ENCODE data around the gene PAPPA2. TPM values are rescaled to one million over a fixed set of nuclear protein-coding genes. Genes with fewer than 3 reads are reported as not detected.
"Not testable (repeated sequence)": the region's sequence is repeated elsewhere in the genome, so short reads cannot be mapped to it uniquely, and the experiment has no call there.

The PAPPA2 gene, protein sequence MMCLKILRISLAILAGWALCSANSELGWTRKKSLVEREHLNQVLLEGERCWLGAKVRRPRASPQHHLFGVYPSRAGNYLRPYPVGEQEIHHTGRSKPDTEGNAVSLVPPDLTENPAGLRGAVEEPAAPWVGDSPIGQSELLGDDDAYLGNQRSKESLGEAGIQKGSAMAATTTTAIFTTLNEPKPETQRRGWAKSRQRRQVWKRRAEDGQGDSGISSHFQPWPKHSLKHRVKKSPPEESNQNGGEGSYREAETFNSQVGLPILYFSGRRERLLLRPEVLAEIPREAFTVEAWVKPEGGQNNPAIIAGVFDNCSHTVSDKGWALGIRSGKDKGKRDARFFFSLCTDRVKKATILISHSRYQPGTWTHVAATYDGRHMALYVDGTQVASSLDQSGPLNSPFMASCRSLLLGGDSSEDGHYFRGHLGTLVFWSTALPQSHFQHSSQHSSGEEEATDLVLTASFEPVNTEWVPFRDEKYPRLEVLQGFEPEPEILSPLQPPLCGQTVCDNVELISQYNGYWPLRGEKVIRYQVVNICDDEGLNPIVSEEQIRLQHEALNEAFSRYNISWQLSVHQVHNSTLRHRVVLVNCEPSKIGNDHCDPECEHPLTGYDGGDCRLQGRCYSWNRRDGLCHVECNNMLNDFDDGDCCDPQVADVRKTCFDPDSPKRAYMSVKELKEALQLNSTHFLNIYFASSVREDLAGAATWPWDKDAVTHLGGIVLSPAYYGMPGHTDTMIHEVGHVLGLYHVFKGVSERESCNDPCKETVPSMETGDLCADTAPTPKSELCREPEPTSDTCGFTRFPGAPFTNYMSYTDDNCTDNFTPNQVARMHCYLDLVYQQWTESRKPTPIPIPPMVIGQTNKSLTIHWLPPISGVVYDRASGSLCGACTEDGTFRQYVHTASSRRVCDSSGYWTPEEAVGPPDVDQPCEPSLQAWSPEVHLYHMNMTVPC (N-terminal part only)
- under 1 TPM in 1 of 3 donors, not detected in 2; 0.48 TPM for total RNA-seq
- 0.02 TPM for total RNA-seq (2013)

DNA sequence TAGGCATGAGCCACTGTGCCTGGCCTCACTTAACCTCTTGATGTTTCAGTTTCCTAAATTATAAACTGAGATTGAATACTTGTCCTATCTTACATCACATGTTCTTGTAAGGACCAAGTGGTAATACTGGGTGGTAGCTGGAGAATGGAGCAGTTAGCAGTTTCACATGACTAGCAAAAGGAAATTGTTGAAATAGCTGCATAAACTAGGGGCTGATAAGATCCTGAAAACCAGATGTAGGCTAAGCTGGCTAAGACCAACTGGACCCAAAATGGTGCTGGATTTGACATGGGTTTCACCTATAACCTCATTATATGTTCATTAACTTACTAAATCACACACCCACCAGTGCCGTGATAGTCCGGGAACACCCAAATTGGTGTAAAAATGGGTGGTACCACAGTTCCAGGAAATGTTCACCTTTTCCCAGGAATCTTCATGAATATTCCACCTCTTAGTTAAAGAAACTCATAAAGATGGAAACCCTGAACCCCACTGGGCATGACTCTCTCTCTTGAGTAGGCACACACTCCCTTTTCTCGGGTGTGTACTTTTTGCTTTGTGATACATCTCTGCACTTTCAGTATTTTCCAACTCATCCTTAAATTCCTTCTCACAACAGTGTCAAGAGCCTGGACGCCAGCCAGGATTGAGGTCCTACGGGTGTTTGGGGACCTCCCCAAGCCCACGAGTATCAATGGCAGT is at the start of gene PAPPA2:
PAPPA2 (plus strand) TSS at position 502 of the 705 bp plus-strand sequence. CDS start 93,148 bp downstream, outside the sequence.
- WGBS (ENCODE audit: insufficient coverage): 85% methylated on average over 6 of the region's 6 CpGs
- H3K27ac ChIP-seq (ENCODE audit: low read length): no peak within 1 kb of the TSS
- no peak within 1 kb of the TSS for H3K27ac Mint-ChIP-seq

DNA sequence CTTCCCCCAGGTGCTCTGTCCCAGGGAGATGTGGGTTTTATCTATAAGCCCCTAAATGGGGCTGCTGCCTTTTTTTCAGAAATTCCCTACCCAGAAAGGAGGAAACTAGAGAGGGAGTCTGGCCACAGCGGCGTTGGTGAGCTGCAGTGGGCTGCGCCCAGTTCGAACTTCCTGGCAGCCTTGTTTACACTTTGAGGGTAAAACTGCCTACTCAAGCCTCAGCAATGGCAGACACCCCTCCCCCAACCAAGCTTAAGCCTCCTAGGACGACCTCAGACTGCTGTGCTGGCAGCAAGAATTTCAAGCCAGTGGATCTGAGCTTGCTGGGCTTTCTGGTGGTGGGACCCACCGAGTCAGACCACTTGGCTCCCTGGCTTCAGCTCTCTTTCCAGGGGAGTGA is 46.2 kb upstream of the PAPPA2 start:
- DNase-seq: no peak
- ATAC-seq: no peak
- WGBS (ENCODE audit: insufficient coverage): 38% methylated on average over 6 of the region's 6 CpGs

More for the DNA sequence above, at the start of gene PAPPA2:
- Mint-ChIP-seq H3K4me3 (no peak within 1 kb of the TSS), H3K36me3 (no peaks in the 10 kb centered on the region), H3K27me3 (ENCODE audit: low read depth in 2 of 2) (no peaks in the 10 kb centered on the region), H3K9me3 (peaks cover 0 to 2% of the 10 kb centered on the region in 2 donors), H3K4me1 (no peaks in the 10 kb centered on the region)
- no peak for ATAC-seq
- DNase-seq: no peak
- Histone ChIP-seq H3K9me3 (ENCODE audit: control insufficient read depth, insufficient read depth, low read length) (no peaks in the 10 kb centered on the region), H3K4me3 (ENCODE audit: low read length) (no peak within 1 kb of the TSS), H3K27me3 (ENCODE audit: control insufficient read depth, insufficient read depth, low read length) (no peaks in the 10 kb centered on the region), H3K4me1 (ENCODE audit: control insufficient read depth, insufficient read depth, low read length) (no peaks in the 10 kb centered on the region), H3K36me3 (ENCODE audit: control insufficient read depth, insufficient read depth, low read length) (no peaks in the 10 kb centered on the region)
- TF ChIP-seq, protein P1, sequence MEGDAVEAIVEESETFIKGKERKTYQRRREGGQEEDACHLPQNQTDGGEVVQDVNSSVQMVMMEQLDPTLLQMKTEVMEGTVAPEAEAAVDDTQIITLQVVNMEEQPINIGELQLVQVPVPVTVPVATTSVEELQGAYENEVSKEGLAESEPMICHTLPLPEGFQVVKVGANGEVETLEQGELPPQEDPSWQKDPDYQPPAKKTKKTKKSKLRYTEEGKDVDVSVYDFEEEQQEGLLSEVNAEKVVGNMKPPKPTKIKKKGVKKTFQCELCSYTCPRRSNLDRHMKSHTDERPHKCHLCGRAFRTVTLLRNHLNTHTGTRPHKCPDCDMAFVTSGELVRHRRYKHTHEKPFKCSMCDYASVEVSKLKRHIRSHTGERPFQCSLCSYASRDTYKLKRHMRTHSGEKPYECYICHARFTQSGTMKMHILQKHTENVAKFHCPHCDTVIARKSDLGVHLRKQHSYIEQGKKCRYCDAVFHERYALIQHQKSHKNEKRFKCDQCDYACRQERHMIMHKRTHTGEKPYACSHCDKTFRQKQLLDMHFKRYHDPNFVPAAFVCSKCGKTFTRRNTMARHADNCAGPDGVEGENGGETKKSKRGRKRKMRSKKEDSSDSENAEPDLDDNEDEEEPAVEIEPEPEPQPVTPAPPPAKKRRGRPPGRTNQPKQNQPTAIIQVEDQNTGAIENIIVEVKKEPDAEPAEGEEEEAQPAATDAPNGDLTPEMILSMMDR (IDR thresholded peaks at IDR 0.05): no peak
- intact Hi-C loops (cut with micrococcal nuclease): no loop called here

DNA sequence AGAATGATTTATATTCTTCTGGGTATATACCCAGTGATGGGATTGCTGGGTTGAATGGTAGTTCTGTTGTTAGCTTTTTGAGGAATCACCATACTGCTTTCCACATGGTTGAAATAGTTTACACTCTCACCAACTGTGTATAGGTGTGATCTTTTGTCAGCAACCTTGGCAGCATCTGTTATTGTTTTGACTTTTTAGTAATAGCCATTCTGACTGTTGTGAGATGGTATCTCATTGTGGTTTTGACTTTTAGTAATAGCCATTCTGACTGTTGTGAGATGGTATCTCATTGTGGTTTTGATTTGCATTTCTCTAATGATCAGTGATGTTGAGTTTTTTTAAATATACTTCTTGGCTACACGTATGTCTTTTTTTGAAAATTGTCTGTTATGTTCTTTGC is 43.4 kb upstream of the PAPPA2 start:
- peaks cover 10 to 13% of the 10 kb centered on the region in 2 donors for H3K9me3 Mint-ChIP-seq
- H3K4me1 Mint-ChIP-seq; H3K36me3 Mint-ChIP-seq; H3K4me1 ChIP-seq (ENCODE audit: control insufficient read depth, insufficient read depth, low read length); H3K27me3 ChIP-seq (ENCODE audit: control insufficient read depth, insufficient read depth, low read length); H3K27ac Mint-ChIP-seq; H3K27ac ChIP-seq (ENCODE audit: low read length); H3K9me3 ChIP-seq (ENCODE audit: control insufficient read depth, insufficient read depth, low read length); H3K4me3 ChIP-seq (ENCODE audit: low read length); intact Hi-C loops (cut with micrococcal nuclease); DNase-seq; H3K4me3 Mint-ChIP-seq; H3K36me3 ChIP-seq (ENCODE audit: control insufficient read depth, insufficient read depth, low read length); H3K27me3 Mint-ChIP-seq (ENCODE audit: low read depth in 2 of 2); ATAC-seq: not testable (repeated sequence)
- WGBS (ENCODE audit: insufficient coverage): 80% methylated on average over 1 of the region's 1 CpG

More for the DNA sequence above, 46.2 kb upstream of the PAPPA2 start:
- H3K27me3 ChIP-seq (ENCODE audit: control insufficient read depth, insufficient read depth, low read length): no peaks in the 10 kb centered on the region
- peaks cover 3 to 14% of the 10 kb centered on the region in 2 donors for H3K9me3 Mint-ChIP-seq
- no peaks in the 10 kb centered on the region for H3K4me1 ChIP-seq (ENCODE audit: control insufficient read depth, insufficient read depth, low read length)
- no peaks in the 10 kb centered on the region for H3K36me3 ChIP-seq (ENCODE audit: control insufficient read depth, insufficient read depth, low read length)
- H3K4me3 ChIP-seq (ENCODE audit: low read length): no peak overlapping the region
- H3K27ac Mint-ChIP-seq: no peak overlapping the region
- no peaks in the 10 kb centered on the region for H3K4me1 Mint-ChIP-seq
- intact Hi-C loops (cut with micrococcal nuclease): no loop called here
- TF ChIP-seq, protein P1 (IDR thresholded peaks at IDR 0.05): no peak
- H3K36me3 Mint-ChIP-seq: peaks cover 8% of the 10 kb centered on the region
- no peaks in the 10 kb centered on the region for H3K27me3 Mint-ChIP-seq (ENCODE audit: low read depth in 2 of 2)
- no peak overlapping the region for H3K27ac ChIP-seq (ENCODE audit: low read length)
- no peak overlapping the region for H3K4me3 Mint-ChIP-seq
- H3K9me3 ChIP-seq (ENCODE audit: control insufficient read depth, insufficient read depth, low read length): no peaks in the 10 kb centered on the region

Measured in natural killer cell (primary cell).